ENCODE data around the gene TACC2. TPM values are rescaled to one million over a fixed set of nuclear protein-coding genes. Genes with fewer than 3 reads are reported as not detected.

TACC2 gene
- total RNA-seq, 2 experiments from 2014 or later, result not detected

DNA sequence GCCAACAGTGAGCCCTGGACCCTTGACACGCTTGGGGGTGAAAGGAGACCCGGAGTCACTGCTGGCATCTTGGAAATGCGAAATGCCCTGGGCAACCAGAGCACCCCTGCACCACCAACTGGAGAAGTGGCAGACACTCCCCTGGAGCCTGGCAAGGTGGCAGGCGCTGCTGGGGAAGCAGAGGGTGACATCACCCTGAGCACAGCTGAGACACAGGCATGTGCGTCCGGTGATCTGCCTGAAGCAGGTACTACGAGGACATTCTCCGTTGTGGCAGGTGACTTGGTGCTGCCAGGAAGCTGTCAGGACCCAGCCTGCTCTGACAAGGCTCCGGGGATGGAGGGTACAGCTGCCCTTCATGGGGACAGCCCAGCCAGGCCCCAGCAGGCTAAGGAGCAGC is 98.5 kb downstream of the TACC2 start:
- intact Hi-C loops (cut with DNase I, micrococcal nuclease), result no loop called here
- no peak overlapping the region for H3K27ac Mint-ChIP-seq
- no peaks in the 10 kb centered on the region for H3K36me3 Mint-ChIP-seq (ENCODE audit: low read depth)
- DNase-seq (no peak), ATAC-seq (ENCODE audit: poor library complexity) (no peak)
- H3K4me3 ChIP-seq (ENCODE audit: low read length), result no peak overlapping the region
- H3K27me3 ChIP-seq (ENCODE audit: control insufficient read depth in 1 of 2, insufficient read depth in 2 of 2, low read length in 2 of 2), result no peaks in the 10 kb centered on the region
- H3K4me3 Mint-ChIP-seq, result no peak overlapping the region
- H3K27ac ChIP-seq (ENCODE audit: low read depth in 1 of 2, low read length in 2 of 2), result no peak overlapping the region
- TF ChIP-seq, protein P1, sequence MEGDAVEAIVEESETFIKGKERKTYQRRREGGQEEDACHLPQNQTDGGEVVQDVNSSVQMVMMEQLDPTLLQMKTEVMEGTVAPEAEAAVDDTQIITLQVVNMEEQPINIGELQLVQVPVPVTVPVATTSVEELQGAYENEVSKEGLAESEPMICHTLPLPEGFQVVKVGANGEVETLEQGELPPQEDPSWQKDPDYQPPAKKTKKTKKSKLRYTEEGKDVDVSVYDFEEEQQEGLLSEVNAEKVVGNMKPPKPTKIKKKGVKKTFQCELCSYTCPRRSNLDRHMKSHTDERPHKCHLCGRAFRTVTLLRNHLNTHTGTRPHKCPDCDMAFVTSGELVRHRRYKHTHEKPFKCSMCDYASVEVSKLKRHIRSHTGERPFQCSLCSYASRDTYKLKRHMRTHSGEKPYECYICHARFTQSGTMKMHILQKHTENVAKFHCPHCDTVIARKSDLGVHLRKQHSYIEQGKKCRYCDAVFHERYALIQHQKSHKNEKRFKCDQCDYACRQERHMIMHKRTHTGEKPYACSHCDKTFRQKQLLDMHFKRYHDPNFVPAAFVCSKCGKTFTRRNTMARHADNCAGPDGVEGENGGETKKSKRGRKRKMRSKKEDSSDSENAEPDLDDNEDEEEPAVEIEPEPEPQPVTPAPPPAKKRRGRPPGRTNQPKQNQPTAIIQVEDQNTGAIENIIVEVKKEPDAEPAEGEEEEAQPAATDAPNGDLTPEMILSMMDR (IDR thresholded peaks at IDR 0.05), result no peak
- peaks cover 4% of the 10 kb centered on the region for H3K27me3 Mint-ChIP-seq
- POLR2A ChIA-PET, result interaction anchor here (0.7 kb wide), 1 partner anchor 159 kb away, joined by 3 read pairs; no protein-coding TSS in a partner anchor
- CTCF ChIA-PET, result no interaction called here
- no peaks in the 10 kb centered on the region for H3K4me1 ChIP-seq (ENCODE audit: insufficient read depth, low read length)
- no peaks in the 10 kb centered on the region for H3K4me1 Mint-ChIP-seq (ENCODE audit: low read depth)
- no peaks in the 10 kb centered on the region for H3K36me3 ChIP-seq (ENCODE audit: insufficient read depth, low read length)
- no peaks in the 10 kb centered on the region for H3K9me3 Mint-ChIP-seq
- peaks cover 0 to 7% of the 10 kb centered on the region in 2 experiments for H3K9me3 ChIP-seq (ENCODE audit: control insufficient read depth in 1 of 2, insufficient read depth in 1 of 2, low read length in 2 of 2)

DNA sequence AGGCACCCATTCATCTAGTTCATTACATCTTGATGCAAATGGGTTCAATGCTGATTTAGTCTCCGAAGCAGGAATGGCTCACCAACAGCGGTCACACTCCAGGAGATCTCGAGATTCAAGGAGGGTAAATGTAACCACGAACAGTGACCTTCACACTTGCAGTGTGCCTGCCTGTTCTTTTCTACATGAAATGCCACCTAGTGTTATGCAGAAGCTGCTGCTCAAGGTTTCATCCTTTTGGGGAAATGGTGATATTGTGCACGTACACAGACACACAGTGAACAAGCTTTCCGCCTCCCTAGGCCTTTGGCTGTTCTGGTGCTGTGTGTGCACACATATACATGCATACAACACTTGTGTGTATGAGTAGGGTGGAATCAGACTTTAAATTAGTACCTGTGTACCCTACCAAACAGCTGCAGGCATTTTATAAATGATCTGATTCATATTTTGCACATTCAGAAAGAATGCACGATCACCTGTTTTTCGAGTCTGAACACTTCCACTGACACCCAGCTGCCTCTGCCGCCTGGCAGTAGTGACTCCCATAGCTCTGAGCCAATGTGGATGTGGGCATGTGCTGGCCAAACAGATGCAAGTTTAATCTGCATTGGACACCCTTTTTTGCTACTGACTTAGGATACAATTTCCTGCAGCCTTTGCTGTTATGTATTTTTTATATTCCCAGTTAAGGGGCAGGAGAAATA is 100.5 kb downstream of the TACC2 start:
- intact Hi-C loops (cut with DNase I, micrococcal nuclease), result no loop called here
- H3K36me3 Mint-ChIP-seq (ENCODE audit: low read depth), result no peaks in the 10 kb centered on the region
- ATAC-seq (ENCODE audit: poor library complexity) (no peak), DNase-seq (no peak)
- no peak overlapping the region for H3K27ac ChIP-seq (ENCODE audit: low read depth in 1 of 2, low read length in 2 of 2)
- H3K27me3 ChIP-seq (ENCODE audit: control insufficient read depth in 1 of 2, insufficient read depth in 2 of 2, low read length in 2 of 2), result peaks cover 0 to 2% of the 10 kb centered on the region in 2 experiments
- ChIA-PET POLR2A (no interaction called here), CTCF (no interaction called here)
- no peak overlapping the region for H3K27ac Mint-ChIP-seq
- peaks cover 5% of the 10 kb centered on the region for H3K27me3 Mint-ChIP-seq
- H3K9me3 Mint-ChIP-seq, result no peaks in the 10 kb centered on the region
- no peak overlapping the region for H3K4me3 ChIP-seq (ENCODE audit: low read length)
- no peaks in the 10 kb centered on the region for H3K4me1 Mint-ChIP-seq (ENCODE audit: low read depth)
- no peaks in the 10 kb centered on the region for H3K4me1 ChIP-seq (ENCODE audit: insufficient read depth, low read length)
- H3K9me3 ChIP-seq (ENCODE audit: control insufficient read depth in 1 of 2, insufficient read depth in 1 of 2, low read length in 2 of 2), result peaks cover 0 to 7% of the 10 kb centered on the region in 2 experiments
- TF ChIP-seq, protein P1 (IDR thresholded peaks at IDR 0.05), result no peak
- H3K4me3 Mint-ChIP-seq, result no peak overlapping the region
- H3K36me3 ChIP-seq (ENCODE audit: insufficient read depth, low read length), result no peaks in the 10 kb centered on the region

DNA sequence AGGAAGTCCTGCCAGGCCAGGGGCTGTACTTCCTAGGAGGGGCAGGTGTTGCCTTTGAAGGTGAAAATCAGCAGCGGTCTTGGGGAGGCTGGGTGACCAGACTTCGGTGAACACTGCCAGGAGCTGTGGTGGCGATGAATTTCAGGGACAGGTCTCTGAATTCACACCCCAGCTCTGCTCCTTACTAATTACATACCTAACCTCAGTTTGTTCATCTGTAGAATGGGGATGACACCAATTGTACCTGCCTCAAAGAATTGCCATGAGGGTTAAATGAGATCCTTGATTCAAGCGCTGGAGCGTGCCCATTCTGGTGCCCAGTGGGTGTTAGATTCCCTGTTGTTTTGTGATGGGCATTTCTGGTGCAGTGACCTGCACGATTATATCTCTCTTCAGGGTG is 102.8 kb downstream of the TACC2 start:
- H3K27me3 Mint-ChIP-seq, result peaks cover 5% of the 10 kb centered on the region
- H3K36me3 Mint-ChIP-seq (ENCODE audit: low read depth), result no peaks in the 10 kb centered on the region
- no peaks in the 10 kb centered on the region for H3K9me3 Mint-ChIP-seq
- CTCF ChIA-PET, result no interaction called here
- no peak overlapping the region for H3K27ac Mint-ChIP-seq
- no peak overlapping the region for H3K4me3 Mint-ChIP-seq
- Histone ChIP-seq H3K9me3 (ENCODE audit: control insufficient read depth in 1 of 2, insufficient read depth in 1 of 2, low read length in 2 of 2) (peaks cover 0 to 5% of the 10 kb centered on the region in 2 experiments), H3K4me3 (ENCODE audit: low read length) (no peak overlapping the region), H3K27me3 (ENCODE audit: control insufficient read depth in 1 of 2, insufficient read depth in 2 of 2, low read length in 2 of 2) (peaks cover 0 to 3% of the 10 kb centered on the region in 2 experiments), H3K4me1 (ENCODE audit: insufficient read depth, low read length) (no peaks in the 10 kb centered on the region), H3K36me3 (ENCODE audit: insufficient read depth, low read length) (no peaks in the 10 kb centered on the region), H3K27ac (ENCODE audit: low read depth in 1 of 2, low read length in 2 of 2) (no peak overlapping the region)
- H3K4me1 Mint-ChIP-seq (ENCODE audit: low read depth), result no peaks in the 10 kb centered on the region
- DNase-seq (no peak), ATAC-seq (ENCODE audit: poor library complexity) (no peak)
- POLR2A ChIA-PET, result no interaction called here
- intact Hi-C loops (cut with DNase I, micrococcal nuclease), result no loop called here
- TF ChIP-seq, protein P1 (IDR thresholded peaks at IDR 0.05), result no peak
